GM12878 (cell line): Measurements from ENCODE around the gene FLT4. TPM values are rescaled to one million over a fixed set of nuclear protein-coding genes. Genes with fewer than 3 reads are reported as not detected.

Source experiments
- ATAC-seq: fragments of 200-7000 bp; cut with Tn5 transposase; 3 replicates; pipeline ENCODE4 v1.9.1; 2020; ENCODE audit warnings: mild to moderate bottlenecking, moderate library complexity
- BruUV-seq: library from RNA; stranded (reverse); fragments of 400-500 nt; replicated peaks from 2 replicates; lab custom pipeline; 2021; lab: Mats Ljungman, UMichigan
- CTCF ChIA-PET: fragments of 300-600 bp; sonication (Branson Sonifier 250); formaldehyde crosslinking; extraction: SDS; loops from one replicate; lab custom pipeline; 2021; ENCODE audit warnings: inconsistent platforms; lab: Yijun Ruan, JAX
- POLR2A ChIA-PET: fragments of 350-600 bp; formaldehyde crosslinking; extraction: SDS; loops from one replicate; lab custom pipeline; 2021; ENCODE audit warnings: inconsistent platforms; lab: Charles Lee
- RAD21 ChIA-PET: fragments of 300-600 bp; sonication (Branson Sonifier 250); formaldehyde crosslinking; loops from one replicate; lab custom pipeline; 2023; ENCODE audit warnings: antibody characterized with exemption; ENCODE audit not compliant: unreplicated experiment; lab: Charles Lee
- SMC1A ChIA-PET: fragments of 300-600 bp; sonication (Branson Sonifier 250); formaldehyde crosslinking; loops from one replicate; lab custom pipeline; 2023; ENCODE audit not compliant: unreplicated experiment, uncharacterized antibody; lab: Charles Lee
- DNase-seq: peaks from one replicate; pipeline ENCODE4 v3.0.0-alpha.2; 2011; ENCODE audit warnings: low read depth, low spot score
- FAIRE-seq: peaks from 3 replicates; lab custom pipeline; 2011; peaks lifted over from hg19 to GRCh38; lab: Jason Lieb, UNC
- H2AFZ ChIP-seq: 2 replicates; pipeline ENCODE4 v1.6.0; 2011; ENCODE audit warnings: low read depth, low read length, control low read depth; ENCODE audit not compliant: control insufficient read depth
- H3K27ac ChIP-seq: 2 replicates; pipeline ENCODE4 v1.5.1; 2011; ENCODE audit warnings: control low read depth; ENCODE audit not compliant: control insufficient read depth, insufficient read depth
- H3K27me3 ChIP-seq, 2 experiments: replicated peaks in 1 of 2; 2 replicates each; pipeline versions ENCODE4 v1.6.0 to v1.6.1; 2011; ENCODE audit warnings: low read length in 1 of 2; ENCODE audit not compliant: control insufficient read depth in 2 of 2, insufficient read depth in 2 of 2
- H3K36me3 ChIP-seq, 2 experiments: 2 replicates each; pipeline ENCODE4 v1.5.1; 2011; ENCODE audit warnings: low read length in 1 of 2; ENCODE audit not compliant: control insufficient read depth in 2 of 2, insufficient read depth in 2 of 2
- H3K4me1 ChIP-seq: 2 replicates; pipeline ENCODE4 v1.6.1; 2011; ENCODE audit warnings: mild to moderate bottlenecking, low read length, moderate library complexity, mixed read lengths; ENCODE audit not compliant: control insufficient read depth, insufficient read depth
- H3K4me2 ChIP-seq: 2 replicates; pipeline ENCODE4 v1.6.0; 2011; ENCODE audit warnings: control low read depth; ENCODE audit not compliant: control insufficient read depth, insufficient read depth
- H3K4me3 ChIP-seq: fragments of 200-600 bp; sonication (generic); 2 replicates; pipeline ENCODE4 v1.5.1; 2016
- H3K79me2 ChIP-seq: 2 replicates; pipeline ENCODE4 v1.6.0; 2011; ENCODE audit warnings: low read length; ENCODE audit not compliant: control insufficient read depth, insufficient read depth
- H3K9ac ChIP-seq: 2 replicates; pipeline ENCODE4 v1.8.0; 2011; ENCODE audit warnings: low read length, control low read depth, mixed read lengths; ENCODE audit not compliant: control insufficient read depth, insufficient read depth
- H3K9me3 ChIP-seq: replicated peaks from 3 replicates; pipeline ENCODE4 v1.5.1; 2011; ENCODE audit warnings: mild to moderate bottlenecking, low read length; ENCODE audit not compliant: control insufficient read depth, insufficient read depth
- H4K20me1 ChIP-seq: 2 replicates; pipeline ENCODE4 v1.6.0; 2011; ENCODE audit not compliant: control insufficient read depth, insufficient read depth
- ATF3 ChIP-seq: IDR thresholded peaks from 2 replicates; pipeline ENCODE4 v1.6.1; 2011; ENCODE audit warnings: low read depth, mild to moderate bottlenecking, low read length, moderate library complexity, borderline replicate concordance; ENCODE audit errors: extremely low read depth
- BMI1 ChIP-seq: fragments of 450-650 bp; IDR thresholded peaks from 2 replicates; pipeline ENCODE4 v1.6.1; 2016; ENCODE audit warnings: mild to moderate bottlenecking, moderate library complexity, borderline replicate concordance
- CBFB ChIP-seq: IDR thresholded peaks from 2 replicates; pipeline ENCODE4 v1.6.1; 2016; ENCODE audit warnings: antibody characterized with exemption, low read depth
- CEBPB ChIP-seq, 2 experiments: fragments of 150-350 bp in 1 of 2; IDR thresholded peaks; 2 replicates each; pipeline ENCODE4 v1.6.1; 2012 to 2014; ENCODE audit warnings: low read depth in 2 of 2, low read length in 2 of 2, borderline replicate concordance in 1 of 2, inconsistent platforms in 1 of 2
- MYC ChIP-seq: IDR thresholded peaks from 2 replicates; pipeline ENCODE4 v1.6.1; 2011; ENCODE audit warnings: mild to moderate bottlenecking, low read length, moderate library complexity, inconsistent platforms; ENCODE audit not compliant: insufficient read depth, insufficient replicate concordance, insufficient read length, severe bottlenecking
- PAX8 ChIP-seq: fragments of 450-650 bp; IDR thresholded peaks from 2 replicates; pipeline ENCODE4 v1.6.1; 2017; ENCODE audit warnings: mild to moderate bottlenecking, moderate library complexity
- PML ChIP-seq: IDR thresholded peaks from 2 replicates; pipeline ENCODE4 v1.6.1; 2012; ENCODE audit warnings: low read length, inconsistent platforms
- POLR2AphosphoS2 ChIP-seq: IDR thresholded peaks from 2 replicates; pipeline ENCODE4 v1.6.1; 2011; ENCODE audit warnings: low read depth, mild to moderate bottlenecking, low read length, improper control_type of control experiment, moderate library complexity
- RAD21 ChIP-seq: IDR thresholded peaks from 2 replicates; pipeline ENCODE4 v1.6.1; 2011; ENCODE audit warnings: mild to moderate bottlenecking, low read depth, low read length, moderate library complexity; ENCODE audit not compliant: insufficient read depth
- RBBP5 ChIP-seq: fragments of 200-600 bp; sonication (generic); conservative IDR thresholded peaks from 2 replicates; pipeline ENCODE4 v1.6.1; 2016
- SUPT20H ChIP-seq: IDR thresholded peaks from 2 replicates; pipeline ENCODE4 v1.6.1; 2011; ENCODE audit warnings: low read depth, mild to moderate bottlenecking, low read length, moderate library complexity, borderline replicate concordance; ENCODE audit not compliant: control insufficient read depth
- ZBED1 ChIP-seq: IDR thresholded peaks from 2 replicates; pipeline ENCODE4 v1.6.1; 2016; ENCODE audit warnings: borderline replicate concordance
- ZBTB33 ChIP-seq: fragments of 450-650 bp; IDR thresholded peaks from 2 replicates; pipeline ENCODE4 v1.6.1; 2017; ENCODE audit warnings: mild to moderate bottlenecking
- WGBS: methylation state at CpG from one replicate; pipeline ENCODE4 v1.1.6; 2016; ENCODE audit warnings: low lambda C conversion rate; ENCODE audit not compliant: insufficient replicate concordance, insufficient coverage; ENCODE audit errors: missing lambda C conversion rate; 5-methylcytosine and 5-hydroxymethylcytosine counted together
- in situ Hi-C: fragments of 300-500 bp; cut with MboI; formaldehyde crosslinking; loops from 9 replicates; pipeline ENCODE4 v1.14.3; 2018; ENCODE audit warnings: mixed read lengths
- intact Hi-C: fragments of 100-400 bp; cut with micrococcal nuclease; formaldehyde crosslinking; loops from one replicate; pipeline ENCODE4 v1.14.2; 2022; ENCODE audit not compliant: unreplicated experiment
- polyA plus RNA-seq, 11 experiments: library from polyadenylated mRNA; depleted of rRNA in 4 of 11; unstranded in 6 of 11; stranded (reverse) in 5 of 11; fragments of >200 nt; fragmentation: Nextera tagmentation in 4 of 11; fragmentation: Illumina TruSeq in 1 of 11; extraction: Ambion mirVana in 4 of 11; extraction: Trizol in 1 of 11; gene quantifications; 1 replicate in 1 of 11; 2 replicates in 10 of 11; pipeline versions ENCODE4 v1.2.1 to v1.2.3, GENCODE V29; 2011 to 2016; ENCODE audit warnings: inconsistent platforms in 2 of 11, missing spikeins in 2 of 11, low read depth in 1 of 11
- total RNA-seq, 4 experiments: library from RNA; depleted of rRNA in 3 of 4; stranded (reverse); fragments of >200 nt in 3 of 4; fragmentation: Illumina TruSeq in 1 of 4; extraction: Trizol in 1 of 4; gene quantifications; 2 replicates each; pipeline versions ENCODE4 v1.2.1 to v1.2.3, GENCODE V29; 2013 to 2021

The FLT4 gene
- total and polyA plus RNA-seq, 10 of the 15 experiments (the other 5 are each of a cell fraction or from before 2014, with no cell fraction given): 0.18 TPM; not detected in 9

GRCh38 chr5:180627386-180628120, 21.8 kb downstream of the FLT4 start:
- DNase-seq (no peak), ATAC-seq (no peak), FAIRE-seq (no peak)
- Histone ChIP-seq H3K4me3 (no peak overlapping the region), H4K20me1 (no peaks in the 10 kb centered on the region), H3K4me1 (no peaks in the 10 kb centered on the region), H3K36me3 (no peaks in the 10 kb centered on the region), H3K27ac (no peak overlapping the region), H3K4me2 (no peak overlapping the region), H2AFZ (no peak overlapping the region), H3K79me2 (no peaks in the 10 kb centered on the region), H3K9me3 (no peaks in the 10 kb centered on the region), H3K9ac (no peak overlapping the region), H3K27me3 (no peaks in the 10 kb centered on the region; a peak in 2 of 4 replicates)
- CTCF ChIA-PET: no interaction called here
- in situ Hi-C loops: no loop called here
- RAD21 ChIA-PET: no interaction called here
- 32% methylated on average over 12 of the region's 12 CpGs for WGBS
- SMC1A ChIA-PET: interaction anchor here (1.6 kb wide), 1 partner anchor 21 kb away, joined by 3 read pairs; no protein-coding TSS in a partner anchor
- BruUV-seq: no TSS peak
- TF ChIP-seq RBBP5: no peak
- TF ChIP-seq POLR2AphosphoS2: no peak
- no peak for TF ChIP-seq ZBED1
- no peak for TF ChIP-seq SUPT20H
- TF ChIP-seq MYC: no peak
- no peak for TF ChIP-seq CBFB
- TF ChIP-seq PAX8: no peak
- TF ChIP-seq RAD21: no peak
- no peak for TF ChIP-seq BMI1
- no peak for TF ChIP-seq ZBTB33
- no peak for TF ChIP-seq CEBPB (IDR thresholded peaks at IDR 0.05; ENCODE audit: borderline replicate concordance in 1 of 2, low read depth in 2 of 2, low read length in 2 of 2)
- TF ChIP-seq ATF3: no peak
- TF ChIP-seq PML: no peak
- TF ChIP-seq, all 136 proteins: peak for 0
- intact Hi-C loops: no loop called here
- POLR2A ChIA-PET: no interaction called here
